HFFc6 (cell line): Measurements from ENCODE around the gene MPZ. TPM values are rescaled to one million over a fixed set of nuclear protein-coding genes. Genes with fewer than 3 reads are reported as not detected.

Source experiments
- DNase-seq: peaks from one replicate; pipeline ENCODE4 v3.0.0-alpha.2; 2018
- H3K27ac Mint-ChIP-seq: 2 replicates; pipeline ENCODE4 v1.8.0; 2020; ENCODE audit warnings: mild to moderate bottlenecking, mixed read lengths
- H3K27me3 Mint-ChIP-seq: 2 replicates; pipeline ENCODE4 v1.8.0; 2021; ENCODE audit warnings: mild to moderate bottlenecking, moderate library complexity, mixed read lengths; ENCODE audit not compliant: insufficient read depth
- H3K36me3 Mint-ChIP-seq: 2 replicates; pipeline ENCODE4 v1.8.0; 2021; ENCODE audit warnings: low read depth, mixed read lengths
- H3K4me1 Mint-ChIP-seq: 2 replicates; pipeline ENCODE4 v1.8.0; 2020; ENCODE audit warnings: low read depth, mixed read lengths
- H3K4me3 Mint-ChIP-seq: 2 replicates; pipeline ENCODE4 v1.8.0; 2020; ENCODE audit warnings: mild to moderate bottlenecking, moderate library complexity, mixed read lengths
- H3K9me3 Mint-ChIP-seq: 2 replicates; pipeline ENCODE4 v1.8.0; 2020; ENCODE audit warnings: mild to moderate bottlenecking, mixed read lengths
- CTCF ChIP-seq: fragments of 200-600 bp; sonication (generic); IDR thresholded peaks from 2 replicates; pipeline ENCODE4 v1.5.0; 2021; ENCODE audit warnings: antibody characterized with exemption, mild to moderate bottlenecking
- long read RNA-seq: library from polyadenylated mRNA; unstranded; transcript quantifications from one replicate; pipeline ENCODE4 v2.0.0, GENCODE V29; 2019
- total RNA-seq, 6 experiments: library from RNA; stranded (reverse); fragmentation: NEBNext Ultra II Directional; extraction: Animal tissue kit (Norgen Biotek cat#: 25700); gene quantifications; 2 replicates in 1 of 6; 3 replicates in 5 of 6; pipeline ENCODE4 v1.2.3, GENCODE V29; 2021

MPZ gene
- total RNA-seq = 1 to 10 TPM in 1 of 6 experiments, under 1 TPM in 5; 0.28 to 1.1 (median 0.64) TPM
- long read RNA-seq = 0 reads

GRCh38 chr1:161309868-161310267 is at the start of gene MPZ:
Gene MPZ, minus strand, starts transcription at chr1:161309968. Its CDS starts 63 bp downstream, at chr1:161309905.
- peaks cover 6% of the 10 kb centered on the region; the same call in 1 of the 2 replicates for H3K36me3 Mint-ChIP-seq
- no peak for DNase-seq
- H3K27ac Mint-ChIP-seq = no peak within 1 kb of the TSS
- H3K4me1 Mint-ChIP-seq = peaks cover 41% of the 10 kb centered on the region
- no peak within 1 kb of the TSS for H3K4me3 Mint-ChIP-seq
- TF ChIP-seq CTCF = no peak
- no peaks in the 10 kb centered on the region for H3K9me3 Mint-ChIP-seq
- peaks cover 11% of the 10 kb centered on the region for H3K27me3 Mint-ChIP-seq

DNA sequence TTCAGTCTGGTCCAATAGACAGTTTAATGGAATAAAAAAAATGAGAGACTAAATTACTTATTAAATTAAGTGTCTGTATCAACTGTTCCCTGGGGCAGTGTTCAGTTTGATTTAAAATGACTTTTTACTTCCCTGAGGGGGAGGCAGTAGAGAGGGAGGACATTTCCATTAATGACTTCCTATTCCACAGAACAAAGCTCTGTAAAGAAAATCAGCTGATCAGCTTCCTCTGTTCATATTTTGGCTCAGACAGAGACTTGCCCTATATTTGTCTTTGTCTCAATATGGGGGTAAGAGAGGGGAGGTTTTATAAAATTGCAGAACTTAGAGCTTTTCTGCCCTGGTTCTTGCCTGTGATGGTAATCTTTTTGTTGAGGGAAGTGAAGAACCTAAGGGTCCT is 49.5 kb upstream of the MPZ start:
- Mint-ChIP-seq H3K36me3 (peaks cover 13% of the 10 kb centered on the region), H3K4me3 (no peak overlapping the region), H3K9me3 (no peaks in the 10 kb centered on the region), H3K4me1 (no peaks in the 10 kb centered on the region), H3K27ac (no peak overlapping the region), H3K27me3 (no peaks in the 10 kb centered on the region; the same call in 1 of the 2 replicates)
- TF ChIP-seq CTCF = no peak
- DNase-seq = no peak

DNA sequence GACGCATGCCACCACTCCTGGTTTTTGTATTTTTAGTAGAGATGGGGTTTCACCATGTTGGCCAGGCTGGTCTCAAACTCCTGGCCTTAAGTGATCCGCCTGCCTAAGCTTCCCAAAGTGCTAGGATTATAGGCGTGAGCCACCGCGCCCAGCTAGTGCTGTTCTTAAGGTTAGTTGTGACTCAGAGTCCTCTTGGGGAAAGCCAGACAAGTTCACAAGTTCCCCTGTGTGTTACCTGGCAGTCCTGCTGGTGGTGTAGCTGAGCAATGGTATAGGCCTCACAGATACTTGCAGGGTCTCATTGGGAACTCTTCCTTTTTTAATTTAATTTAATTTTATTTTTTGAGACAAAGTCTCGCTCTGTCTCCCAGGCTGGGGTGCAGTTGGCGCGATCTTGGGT is 47.3 kb upstream of the MPZ start:
- no peak overlapping the region for H3K27ac Mint-ChIP-seq
- DNase-seq = no peak
- no peaks in the 10 kb centered on the region for H3K9me3 Mint-ChIP-seq
- peaks cover 10% of the 10 kb centered on the region for H3K36me3 Mint-ChIP-seq
- no peaks in the 10 kb centered on the region; the same call in 1 of the 2 replicates for H3K27me3 Mint-ChIP-seq
- no peak overlapping the region for H3K4me3 Mint-ChIP-seq
- no peak for TF ChIP-seq CTCF
- no peaks in the 10 kb centered on the region for H3K4me1 Mint-ChIP-seq

DNA sequence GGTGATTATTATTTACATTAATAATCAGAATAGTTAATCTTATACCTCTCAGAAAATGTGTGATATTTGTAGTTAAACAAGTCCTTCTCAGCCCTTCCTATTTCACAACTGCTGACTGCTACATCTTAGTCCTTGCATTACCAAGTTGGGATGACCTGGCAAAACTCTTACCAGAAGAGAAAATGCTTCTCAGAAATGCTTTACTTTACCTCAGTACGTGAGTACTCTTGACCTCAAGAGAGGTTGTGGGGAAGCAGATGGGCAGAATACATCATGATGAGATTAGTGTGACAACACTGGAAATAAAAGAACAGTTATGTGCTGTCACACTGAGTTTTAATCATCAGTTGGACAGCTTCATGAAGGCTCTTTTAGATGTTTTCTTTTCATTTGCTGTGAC is 41.7 kb upstream of the MPZ start:
- H3K36me3 Mint-ChIP-seq = peaks cover 8% of the 10 kb centered on the region; the same call in 1 of the 2 replicates
- H3K9me3 Mint-ChIP-seq = no peaks in the 10 kb centered on the region
- H3K4me3 Mint-ChIP-seq = no peak overlapping the region
- no peak for DNase-seq
- TF ChIP-seq CTCF = no peak
- H3K27ac Mint-ChIP-seq = no peak overlapping the region
- no peaks in the 10 kb centered on the region; the same call in 1 of the 2 replicates for H3K27me3 Mint-ChIP-seq
- H3K4me1 Mint-ChIP-seq = no peaks in the 10 kb centered on the region

- H3K27me3 Mint-ChIP-seq = no peaks in the 10 kb centered on the region; the same call in 1 of the 2 replicates
- H3K36me3 Mint-ChIP-seq = peaks cover 8% of the 10 kb centered on the region; the same call in 1 of the 2 replicates
- DNase-seq = no peak
- H3K9me3 Mint-ChIP-seq = no peaks in the 10 kb centered on the region
- no peak overlapping the region for H3K27ac Mint-ChIP-seq
- TF ChIP-seq CTCF = no peak
- H3K4me3 Mint-ChIP-seq = no peak overlapping the region
- no peaks in the 10 kb centered on the region for H3K4me1 Mint-ChIP-seq
These were observed 40.9 kb upstream of the MPZ start for GRCh38 chr1:161350671-161351070.
